T-helper 17 cell (primary cell): ENCODE results near the gene AMT. TPM values are rescaled to one million over a fixed set of nuclear protein-coding genes. Genes with fewer than 3 reads are reported as not detected.

Source experiments
- ATAC-seq: fragments of 150-1000 bp; cut with Tn5 transposase; 2 replicates; pipeline ENCODE4 v1.10.0; 2021; ENCODE audit warnings: mild to moderate bottlenecking, moderate library complexity
- DNase-seq, 3 donors: peaks; one replicate each; pipeline versions ENCODE4 v3.0.0 to v3.0.0-alpha.2; 2020 to 2021
- H3K9me3 ChIP-seq: one replicate; pipeline ENCODE4 v1.7.0; 2013; ENCODE audit warnings: low read length, mild to moderate bottlenecking; ENCODE audit not compliant: control insufficient read depth, poor library complexity, severe bottlenecking
- H3K27ac Mint-ChIP-seq: one replicate; pipeline ENCODE4 v1.8.0; 2022; ENCODE audit warnings: mild to moderate bottlenecking, moderate library complexity, mixed read lengths
- H3K27me3 Mint-ChIP-seq: one replicate; pipeline ENCODE4 v1.8.0; 2022; ENCODE audit warnings: mixed read lengths
- H3K36me3 Mint-ChIP-seq: one replicate; pipeline ENCODE4 v1.8.0; 2022; ENCODE audit warnings: low read depth, mixed read lengths
- H3K4me1 Mint-ChIP-seq: one replicate; pipeline ENCODE4 v1.8.0; 2022; ENCODE audit warnings: mild to moderate bottlenecking, mixed read lengths
- H3K4me3 Mint-ChIP-seq: one replicate; pipeline ENCODE4 v1.8.0; 2022; ENCODE audit warnings: mild to moderate bottlenecking, moderate library complexity, mixed read lengths
- total RNA-seq, 4 donors: library from RNA in 2 of 4; stranded (reverse) in 2 of 4; gene quantifications; one replicate each; pipeline ENCODE4 v1.2.3 and lab custom pipeline; 2022 to 2026

AMT gene
- total RNA-seq, 2 donors from 2014 or later = 5.9 to 8.3 TPM

GRCh38 chr3:49454898-49455681 lies 32.8 kb upstream of the AMT start:
- H3K4me3 Mint-ChIP-seq = no peak overlapping the region
- no peaks in the 10 kb centered on the region for H3K27me3 Mint-ChIP-seq
- no peak overlapping the region for H3K27ac Mint-ChIP-seq
- no peaks in the 10 kb centered on the region for H3K9me3 ChIP-seq
- no peaks in the 10 kb centered on the region for H3K4me1 Mint-ChIP-seq
- DNase-seq (no peak), ATAC-seq (no peak)
- H3K36me3 Mint-ChIP-seq = no peaks in the 10 kb centered on the region

GRCh38 chr3:49454458-49454857 lies 32.2 kb upstream of the AMT start:
- H3K4me1 Mint-ChIP-seq = no peaks in the 10 kb centered on the region
- no peak for DNase-seq
- no peak overlapping the region for H3K4me3 Mint-ChIP-seq
- no peaks in the 10 kb centered on the region for H3K27me3 Mint-ChIP-seq
- no peak for ATAC-seq
- no peak overlapping the region for H3K27ac Mint-ChIP-seq
- H3K9me3 ChIP-seq = no peaks in the 10 kb centered on the region
- no peaks in the 10 kb centered on the region for H3K36me3 Mint-ChIP-seq

DNA sequence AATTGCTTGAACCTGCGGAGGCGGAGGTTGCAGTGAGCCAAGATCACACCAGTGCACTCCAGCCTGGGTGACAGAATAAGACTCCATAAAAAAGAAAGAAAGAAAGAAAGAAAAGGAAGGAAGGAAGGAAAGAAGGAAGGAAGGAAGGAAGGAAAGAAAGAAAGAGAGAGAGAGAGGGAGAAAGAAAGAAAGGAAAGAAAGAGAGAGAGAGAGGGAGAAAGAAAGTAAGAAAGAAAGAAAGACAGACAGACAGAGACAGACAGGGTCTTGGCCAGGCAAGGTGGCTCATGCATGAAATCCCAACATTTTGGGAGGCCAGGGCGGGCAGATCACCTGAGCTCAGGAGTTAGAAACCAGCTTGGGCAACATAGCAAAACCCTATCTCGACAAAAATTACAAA lies 31.3 kb upstream of the AMT start:
- Mint-ChIP-seq H3K4me1 (peaks cover 6% of the 10 kb centered on the region), H3K27ac (no peak overlapping the region), H3K4me3 (no peak overlapping the region), H3K27me3 (no peaks in the 10 kb centered on the region), H3K36me3 (no peaks in the 10 kb centered on the region)
- H3K9me3 ChIP-seq = no peaks in the 10 kb centered on the region
- no peak for ATAC-seq
- no peak for DNase-seq

GRCh38 chr3:49445391-49445790 lies 23.1 kb upstream of the AMT start:
- Mint-ChIP-seq H3K36me3 (no peaks in the 10 kb centered on the region), H3K27ac (peak overlapping the region; percentile 85), H3K27me3 (no peaks in the 10 kb centered on the region), H3K4me1 (peaks cover 11% of the 10 kb centered on the region), H3K4me3 (no peak overlapping the region)
- no peaks in the 10 kb centered on the region for H3K9me3 ChIP-seq
- no peak for DNase-seq
- no peak for ATAC-seq

DNA sequence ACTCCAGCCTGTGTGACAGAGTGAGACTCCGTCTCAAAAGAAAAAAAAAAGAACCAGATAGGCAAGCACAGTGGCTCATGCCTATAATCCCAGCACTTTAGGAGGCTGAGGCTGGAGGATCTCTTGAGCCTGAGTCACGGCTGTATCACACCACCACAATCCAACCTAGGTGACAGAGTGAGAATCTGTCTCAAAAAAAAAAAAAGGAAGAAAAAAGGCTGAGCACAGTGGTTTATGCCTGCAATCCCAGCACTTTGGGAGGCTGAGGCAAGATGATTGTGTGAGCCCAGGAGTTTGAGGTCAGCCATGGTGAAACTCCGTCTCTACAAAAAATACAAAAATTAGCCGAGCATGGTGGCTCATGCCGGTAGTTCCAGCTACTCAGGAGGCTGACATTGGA lies 12.5 kb upstream of the AMT start:
- Mint-ChIP-seq H3K4me1 (peaks cover under 1% of the 10 kb centered on the region), H3K27ac (no peak overlapping the region), H3K4me3 (no peak overlapping the region), H3K27me3 (no peaks in the 10 kb centered on the region), H3K36me3 (no peaks in the 10 kb centered on the region)
- DNase-seq (no peak), ATAC-seq (no peak)
- no peaks in the 10 kb centered on the region for H3K9me3 ChIP-seq

GRCh38 chr3:49428752-49429080 lies 6.4 kb upstream of the AMT start:
- Mint-ChIP-seq H3K4me3 (peak overlapping the region; percentile 92), H3K27me3 (no peaks in the 10 kb centered on the region), H3K36me3 (peaks cover 2% of the 10 kb centered on the region), H3K4me1 (peaks cover 13% of the 10 kb centered on the region), H3K27ac (peak overlapping the region; percentile 97)
- H3K9me3 ChIP-seq = no peaks in the 10 kb centered on the region
- no peak for ATAC-seq
- no peak for DNase-seq

DNA sequence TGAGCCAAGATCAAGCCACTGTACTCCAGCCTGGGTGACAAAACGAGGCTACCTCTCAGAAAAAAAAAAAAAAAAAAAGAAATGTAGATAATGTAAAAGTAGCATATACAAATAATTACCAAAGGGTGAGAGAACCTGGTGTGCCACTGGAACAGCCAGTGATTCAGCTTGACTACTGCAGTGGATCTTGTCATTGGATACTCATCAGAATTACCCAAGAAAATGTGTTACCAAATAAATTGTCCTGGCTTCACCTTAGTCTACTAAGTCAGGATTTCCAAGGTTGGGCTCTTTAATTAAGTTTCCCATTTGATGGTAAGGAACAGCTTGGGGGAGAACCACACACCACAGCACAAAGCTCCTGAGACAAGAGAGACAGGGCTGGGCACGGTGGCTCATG lies 5.3 kb upstream of the AMT start:
- Mint-ChIP-seq H3K27me3 (no peaks in the 10 kb centered on the region), H3K4me3 (peak overlapping the region; percentile 31)

GRCh38 chr3:49424816-49425215 lies 2.5 kb upstream of the AMT start:
- Mint-ChIP-seq H3K36me3 (peaks cover 2% of the 10 kb centered on the region), H3K4me1 (peaks cover 17% of the 10 kb centered on the region), H3K4me3 (no peak overlapping the region), H3K27ac (peak overlapping the region; percentile 77), H3K27me3 (no peaks in the 10 kb centered on the region)
- no peaks in the 10 kb centered on the region for H3K9me3 ChIP-seq
- no peak for DNase-seq
- ATAC-seq = no peak

More for the DNA sequence above, 5.3 kb upstream of the AMT start:
- Mint-ChIP-seq H3K4me1 (peaks cover 13% of the 10 kb centered on the region), H3K27ac (no peak overlapping the region), H3K36me3 (peaks cover 2% of the 10 kb centered on the region)
- no peak for DNase-seq
- ATAC-seq = no peak
- H3K9me3 ChIP-seq = no peaks in the 10 kb centered on the region

DNA sequence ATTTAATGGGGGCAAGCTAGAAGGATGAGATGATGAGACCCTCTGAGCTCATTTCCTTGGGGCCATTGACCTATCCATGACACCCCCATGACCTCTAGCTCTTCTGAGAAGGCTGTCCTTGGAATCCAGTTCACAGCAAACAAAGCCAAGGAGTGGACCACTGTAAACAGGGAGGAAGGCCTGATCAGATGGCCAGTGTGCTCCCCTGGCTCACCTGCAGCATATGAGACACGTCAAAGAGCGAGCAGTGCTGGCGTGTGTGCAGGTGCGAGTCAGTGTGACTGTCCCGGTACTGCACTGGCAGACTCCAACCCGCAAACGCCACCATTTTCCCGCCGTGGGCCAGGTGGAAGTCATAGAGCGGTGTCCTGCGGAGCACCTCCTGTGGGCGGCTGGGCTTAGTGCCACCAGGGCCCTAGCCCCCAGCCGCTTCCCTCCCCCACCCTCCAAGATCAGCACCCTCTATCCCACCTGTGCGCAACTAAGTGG lies 339 bp downstream of the AMT start:
- peaks cover 27% of the 10 kb centered on the region for H3K4me1 Mint-ChIP-seq
- peaks cover 2% of the 10 kb centered on the region for H3K36me3 Mint-ChIP-seq

GRCh38 chr3:49417516-49418120 lies 4.7 kb downstream of the AMT start:
- Mint-ChIP-seq H3K36me3 (peaks cover 2% of the 10 kb centered on the region), H3K4me3 (no peak overlapping the region)

More for the DNA sequence above, 339 bp downstream of the AMT start:
- no peak overlapping the region for H3K4me3 Mint-ChIP-seq
- ATAC-seq (no peak), DNase-seq (no peak)
- H3K9me3 ChIP-seq = no peaks in the 10 kb centered on the region
- H3K27me3 Mint-ChIP-seq = no peaks in the 10 kb centered on the region
- H3K27ac Mint-ChIP-seq = no peak overlapping the region

DNA sequence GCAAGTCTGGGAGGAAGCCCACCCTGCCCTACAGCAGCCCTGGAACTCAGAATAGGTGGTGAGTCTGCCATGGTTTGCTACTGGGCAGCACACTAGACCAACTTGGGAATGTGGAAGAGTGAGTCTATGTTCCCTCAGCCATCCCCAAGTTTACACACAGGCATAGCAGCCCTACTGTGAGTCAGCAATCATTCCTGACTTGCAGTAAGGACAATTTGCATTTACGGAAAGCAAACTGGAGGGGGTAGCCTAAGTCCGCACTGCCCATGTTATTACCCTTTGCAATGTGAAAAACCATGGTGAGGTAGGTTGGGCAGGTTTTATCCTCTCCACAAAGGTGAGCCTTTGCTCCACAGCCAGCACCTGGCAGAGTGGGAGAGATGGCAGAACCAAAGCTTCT lies 5.4 kb downstream of the AMT start:
- no peaks in the 10 kb centered on the region for H3K27me3 Mint-ChIP-seq
- H3K4me3 Mint-ChIP-seq = peak overlapping the region; percentile 90
- H3K36me3 Mint-ChIP-seq = peaks cover 2% of the 10 kb centered on the region
- peak overlapping the region; percentile 99 for H3K27ac Mint-ChIP-seq
- DNase-seq (no peak), ATAC-seq (no peak)
- H3K9me3 ChIP-seq = no peaks in the 10 kb centered on the region
- H3K4me1 Mint-ChIP-seq = peaks cover 47% of the 10 kb centered on the region

More at GRCh38 chr3:49417516-49418120, 4.7 kb downstream of the AMT start:
- DNase-seq (no peak), ATAC-seq (no peak)
- Mint-ChIP-seq H3K27me3 (no peaks in the 10 kb centered on the region), H3K27ac (peak overlapping the region; percentile 77), H3K4me1 (peaks cover 44% of the 10 kb centered on the region)
- H3K9me3 ChIP-seq = no peaks in the 10 kb centered on the region

DNA sequence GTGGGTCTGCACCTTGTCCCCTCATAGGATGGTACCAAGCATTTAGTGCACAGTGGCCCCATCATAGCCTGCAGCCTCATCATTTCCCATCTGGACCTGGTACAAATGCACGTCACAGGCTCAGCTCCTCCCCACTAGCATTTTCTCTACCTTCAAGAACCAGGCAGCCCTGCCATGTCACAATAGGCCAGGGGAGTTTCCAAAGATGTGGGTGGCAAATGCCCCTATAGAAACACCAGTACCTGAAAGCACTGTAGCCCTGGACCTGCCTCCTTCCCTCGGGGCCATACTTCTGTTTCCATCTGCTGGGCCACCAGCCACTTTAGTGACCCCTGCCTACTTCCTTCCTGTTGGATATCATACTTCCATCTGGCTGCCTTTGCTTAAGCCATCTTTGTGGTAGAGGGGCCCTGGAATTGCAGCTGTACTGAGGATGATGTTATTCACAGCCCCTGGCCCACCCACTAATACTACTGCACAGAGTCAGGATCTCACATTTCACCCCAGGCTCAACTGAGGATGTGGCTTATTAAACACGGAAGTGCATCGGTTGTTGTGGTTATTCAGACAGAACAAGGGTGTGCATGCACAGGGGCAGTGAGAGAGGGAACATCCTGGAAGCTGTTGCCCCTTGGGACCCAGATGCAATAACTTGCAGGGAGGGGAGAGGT lies 6.2 kb downstream of the AMT start:
- ATAC-seq (peak; percentile 64), DNase-seq (peak; percentile 46 to 65 (median 61))
- H3K9me3 ChIP-seq = no peaks in the 10 kb centered on the region
- Mint-ChIP-seq H3K27me3 (no peaks in the 10 kb centered on the region), H3K27ac (peak overlapping the region; percentile 99), H3K4me1 (peaks cover 48% of the 10 kb centered on the region), H3K4me3 (peak overlapping the region; percentile 90), H3K36me3 (peaks cover 2% of the 10 kb centered on the region)

DNA sequence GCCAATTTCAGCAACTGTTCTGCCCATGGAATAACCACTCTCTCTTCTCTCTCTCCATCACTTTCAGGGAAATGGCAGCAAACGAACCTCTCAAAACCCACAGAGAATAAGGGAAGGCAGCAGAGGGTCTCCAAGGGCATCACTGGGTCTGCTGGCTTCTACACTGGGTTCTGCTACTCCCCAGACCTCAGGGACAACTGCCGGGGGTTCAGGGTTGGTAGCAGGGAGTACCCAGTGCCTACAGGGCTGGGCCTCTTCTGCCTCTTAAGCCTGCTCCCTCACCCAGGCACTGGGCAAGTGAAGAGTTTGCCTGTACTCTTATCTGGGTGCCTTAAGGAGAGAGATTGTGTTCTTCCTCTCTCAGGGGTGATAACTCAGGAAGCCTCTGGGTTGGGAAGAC lies 7.5 kb downstream of the AMT start:
- peaks cover 2% of the 10 kb centered on the region for H3K36me3 Mint-ChIP-seq
- peak overlapping the region; percentile 25 for H3K4me3 Mint-ChIP-seq

More for the DNA sequence above, 7.5 kb downstream of the AMT start:
- ATAC-seq (no peak), DNase-seq (no peak)
- H3K4me1 Mint-ChIP-seq = peaks cover 57% of the 10 kb centered on the region
- H3K9me3 ChIP-seq = no peaks in the 10 kb centered on the region
- no peaks in the 10 kb centered on the region for H3K27me3 Mint-ChIP-seq
- peak overlapping the region; percentile 99 for H3K27ac Mint-ChIP-seq
